Measurements from ENCODE around the gene CDKN2D.
"Not testable (repeated sequence)": the region's sequence is repeated elsewhere in the genome, so short reads cannot be mapped to it uniquely, and the experiment has no call there.

The CDKN2D gene

DNA sequence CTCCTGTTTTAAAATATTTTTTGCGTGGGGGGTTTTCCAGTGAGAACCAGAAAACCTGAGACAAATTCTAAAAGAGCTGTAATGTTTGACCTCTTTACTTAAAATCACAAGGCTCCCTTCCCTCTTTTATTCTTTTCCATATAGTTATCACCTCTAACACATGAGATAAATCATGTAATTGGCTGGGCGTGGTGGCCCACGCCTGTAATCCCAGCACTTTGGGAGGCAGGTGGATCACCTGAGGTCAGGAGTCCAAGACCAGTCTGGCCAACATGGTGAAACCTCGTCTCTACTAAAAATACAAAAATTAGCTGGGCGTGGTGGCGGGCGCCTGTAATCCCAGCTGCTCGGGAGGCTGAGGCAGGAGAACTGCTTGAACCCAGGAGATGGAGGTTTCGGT, 17.8 kb downstream of the CDKN2D start:
- DNase-seq: not testable (repeated sequence)

DNA sequence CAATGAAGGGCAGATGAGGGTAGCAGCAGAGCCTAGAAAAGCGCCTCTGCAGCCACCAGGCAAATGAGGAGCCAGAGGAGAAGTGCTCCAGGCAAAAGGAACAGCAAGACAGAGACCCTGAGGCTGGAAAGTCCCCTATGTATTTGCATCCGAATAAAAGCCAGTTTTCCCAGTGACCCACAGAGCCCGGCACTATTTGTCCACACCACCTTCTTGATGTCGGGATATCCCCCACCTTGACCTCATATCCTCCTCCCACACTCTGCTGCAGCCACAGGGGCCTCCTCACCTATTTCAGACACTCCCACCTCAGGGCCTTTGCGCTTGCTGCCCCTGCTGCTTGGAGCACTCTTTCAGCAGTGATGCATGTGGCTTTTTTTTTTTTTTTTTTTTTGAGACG, 18.4 kb downstream of the CDKN2D start:
- DNase-seq: no peak

DNA sequence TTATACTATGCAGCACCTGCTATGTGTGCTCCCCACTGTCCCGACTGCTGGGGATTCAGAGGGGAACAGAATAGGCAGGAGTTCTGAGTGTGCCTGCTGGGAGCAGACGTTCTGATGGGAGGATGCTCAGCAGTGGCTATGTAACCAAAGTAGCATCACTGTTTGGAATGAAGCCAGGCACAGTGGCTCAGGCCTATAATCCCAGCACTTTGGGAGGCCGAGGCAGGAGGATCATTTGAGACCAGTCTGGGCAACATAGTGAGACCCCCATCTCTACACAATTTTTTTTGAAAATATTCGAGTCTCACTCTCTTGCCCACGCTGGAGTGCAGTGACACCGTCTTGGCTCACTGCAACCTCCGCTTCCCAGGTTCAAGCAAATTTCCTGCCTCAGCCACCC, 19.0 kb downstream of the CDKN2D start:
- no peak for DNase-seq

DNA sequence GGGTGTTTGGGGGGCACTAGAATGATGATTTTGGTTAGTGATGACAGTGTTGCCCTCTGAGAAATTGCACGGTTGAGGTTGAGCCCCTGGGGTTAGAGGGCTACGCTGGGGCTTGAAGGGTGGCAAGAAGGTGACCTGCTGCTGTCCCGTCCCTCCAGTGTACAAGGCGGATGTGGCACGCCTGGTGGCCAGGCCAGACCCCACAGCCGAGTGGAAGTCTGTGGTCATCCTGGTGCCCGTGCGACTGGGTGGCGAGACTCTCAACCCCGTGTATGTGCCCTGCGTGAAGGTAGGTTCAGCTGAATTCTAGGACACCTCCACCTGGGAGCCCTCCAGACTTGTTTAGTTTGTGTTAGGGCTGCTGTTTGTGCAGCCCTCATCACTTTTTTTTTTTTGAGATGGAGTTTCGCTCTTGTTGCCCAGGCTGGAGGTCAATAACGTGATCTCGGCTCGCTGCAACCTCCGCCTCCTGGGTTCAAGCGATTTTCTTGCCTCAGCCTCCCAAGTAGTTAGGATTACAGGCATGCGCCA, 20.0 kb downstream of the CDKN2D start:
- DNase-seq: no peak

DNA sequence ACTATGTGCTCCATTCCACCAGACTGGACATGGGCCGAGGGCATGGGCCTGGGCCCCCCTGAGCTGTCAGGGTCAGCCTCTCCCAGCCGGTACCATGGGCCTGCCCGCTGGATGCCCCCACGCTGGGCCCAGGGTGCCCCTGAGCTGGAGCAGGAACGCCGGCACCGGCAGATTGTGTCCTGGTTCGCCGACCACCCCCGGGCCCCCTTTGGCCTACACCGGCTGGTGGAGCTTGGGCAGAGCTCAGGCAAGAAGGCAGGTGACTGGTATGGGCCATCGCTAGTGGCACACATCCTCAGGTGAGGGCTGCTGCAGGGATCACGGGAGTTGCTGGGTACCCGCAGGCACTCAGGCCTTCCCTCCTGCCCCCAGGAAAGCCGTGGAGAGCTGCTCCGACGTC, 22.0 kb downstream of the CDKN2D start:
- DNase-seq: no peak

DNA sequence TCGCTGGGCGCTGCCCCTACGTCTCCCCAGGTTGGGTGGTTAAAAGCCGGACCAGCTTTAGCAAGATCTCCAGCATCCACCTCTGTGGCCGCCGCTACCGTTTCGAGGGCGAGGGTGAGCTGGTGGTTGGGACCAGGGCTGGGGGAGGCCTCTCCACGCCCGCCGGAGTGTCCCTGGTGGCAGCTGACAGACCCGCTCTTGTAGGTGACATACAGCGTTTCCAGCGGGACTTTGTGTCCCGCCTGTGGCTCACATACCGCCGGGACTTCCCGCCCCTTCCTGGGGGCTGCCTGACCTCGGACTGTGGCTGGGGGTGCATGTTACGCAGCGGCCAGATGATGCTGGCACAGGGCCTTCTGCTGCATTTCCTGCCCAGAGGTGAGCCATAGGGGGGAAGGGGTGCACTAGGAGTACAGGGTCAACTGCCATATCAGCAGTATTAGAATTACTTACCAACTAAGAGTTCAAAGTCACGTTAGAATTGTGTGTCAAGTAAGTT, 24.0 kb downstream of the CDKN2D start:
- DNase-seq: peak; percentile 28

DNA sequence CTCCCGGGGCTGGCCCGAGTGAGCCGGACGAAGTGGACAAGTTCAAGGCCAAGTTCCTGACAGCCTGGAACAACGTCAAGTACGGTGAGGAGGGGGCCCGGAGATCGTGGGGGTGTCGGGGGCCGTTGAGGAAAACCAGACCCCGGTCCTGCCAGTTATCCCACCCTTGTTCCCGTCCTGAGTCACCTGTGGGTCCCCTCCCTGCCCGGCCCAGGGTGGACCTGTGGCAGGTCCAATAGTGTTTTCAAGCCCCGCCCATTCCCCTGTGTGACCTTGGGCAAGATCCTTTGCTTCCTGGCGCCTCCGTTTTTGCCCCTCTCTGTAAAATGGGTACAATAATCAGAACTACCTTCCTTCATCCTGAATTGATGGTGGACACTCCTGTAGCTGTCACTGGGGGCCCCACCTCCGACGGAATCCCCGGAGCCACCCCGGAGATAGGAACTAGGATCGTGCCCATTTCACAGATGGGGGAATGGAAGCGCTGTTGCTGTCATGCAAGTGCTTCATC, 24.5 kb downstream of the CDKN2D start:
- DNase-seq: peak; percentile 35

DNA sequence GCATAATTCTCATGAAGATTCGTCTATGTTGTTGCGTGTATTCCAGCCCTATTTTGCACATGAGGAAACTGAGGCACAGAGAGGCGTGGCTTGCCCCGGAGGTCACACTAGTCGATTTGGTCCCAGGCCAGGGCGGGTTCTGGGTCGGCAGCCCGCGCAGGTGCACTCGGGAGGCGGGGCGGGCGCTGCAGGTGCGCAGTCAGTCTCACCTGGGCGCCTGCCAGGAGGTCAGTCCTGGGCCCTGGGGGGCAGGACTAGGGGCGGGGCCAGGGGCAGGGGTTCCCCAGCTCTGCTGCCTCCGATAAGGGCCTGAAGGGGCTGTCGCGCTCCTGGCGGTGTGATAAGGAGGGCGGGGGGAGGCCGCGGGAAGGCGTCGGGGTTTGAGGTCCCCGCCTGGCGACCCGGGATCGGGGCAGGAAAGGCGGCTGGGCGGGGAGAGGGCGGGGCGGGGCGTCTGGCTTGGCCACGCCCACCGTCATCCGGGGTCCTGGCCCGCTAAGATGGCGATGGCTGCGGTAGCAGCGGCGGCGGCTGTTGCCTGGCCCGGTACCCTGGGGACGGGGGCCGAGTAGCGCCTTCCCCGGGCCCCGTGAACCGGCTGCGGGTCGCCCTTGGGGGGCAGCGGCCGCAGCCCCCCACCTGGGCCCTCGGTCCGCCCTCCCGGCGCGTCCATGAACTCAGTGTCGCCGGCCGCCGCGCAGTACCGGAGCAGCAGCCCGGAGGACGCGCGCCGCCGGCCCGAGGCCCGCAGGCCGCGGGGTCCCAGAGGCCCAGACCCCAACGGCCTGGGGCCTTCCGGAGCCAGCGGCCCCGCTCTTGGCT, 25.1 kb downstream of the CDKN2D start, which contains the start of gene ATG4D:
ATG4D (plus strand) TSS at position 485 of the 822 bp plus-strand sequence; CDS start at position 672, 187 bp downstream.
- peak; percentile 87 for DNase-seq

DNA sequence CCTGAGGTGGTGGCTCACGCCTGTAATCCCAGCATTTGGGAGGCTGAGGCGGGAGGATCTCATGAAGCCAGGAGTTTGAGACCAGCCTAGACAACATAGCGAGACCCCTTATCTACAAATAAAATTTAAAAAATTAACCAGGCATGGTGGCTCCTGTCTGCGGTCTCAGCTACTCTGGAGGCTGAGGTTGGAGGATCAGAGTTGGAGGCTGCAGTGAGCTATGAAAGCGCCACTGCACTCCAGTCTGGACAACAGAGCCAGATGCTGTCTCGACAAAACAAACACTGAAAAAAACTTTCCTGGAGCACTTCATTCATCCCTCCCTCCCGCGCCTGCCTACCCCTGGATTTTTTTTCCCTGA, 25.7 kb downstream of the CDKN2D start:
- DNase-seq: no peak

DNA sequence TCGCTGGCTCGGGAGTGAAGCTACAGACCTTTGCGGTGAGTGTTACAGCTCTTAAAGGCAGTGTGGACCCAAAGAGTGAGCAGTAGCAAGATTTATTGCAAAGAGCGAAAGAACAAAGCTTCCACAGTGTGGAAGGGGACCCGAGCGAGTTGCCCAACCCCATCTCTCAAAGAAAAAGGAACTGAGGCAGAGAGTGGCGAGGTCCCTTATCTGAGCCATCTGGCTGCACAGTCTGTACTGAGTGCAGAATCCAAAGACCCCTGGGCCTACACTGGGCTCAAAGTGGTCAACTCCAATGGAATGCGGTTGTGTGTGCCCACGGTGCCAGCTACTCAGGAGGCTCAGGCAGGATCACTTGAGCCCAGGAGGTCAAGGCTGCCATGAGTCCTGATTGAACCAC, 29.8 kb downstream of the CDKN2D start:
- not testable (repeated sequence) for DNase-seq

DNA sequence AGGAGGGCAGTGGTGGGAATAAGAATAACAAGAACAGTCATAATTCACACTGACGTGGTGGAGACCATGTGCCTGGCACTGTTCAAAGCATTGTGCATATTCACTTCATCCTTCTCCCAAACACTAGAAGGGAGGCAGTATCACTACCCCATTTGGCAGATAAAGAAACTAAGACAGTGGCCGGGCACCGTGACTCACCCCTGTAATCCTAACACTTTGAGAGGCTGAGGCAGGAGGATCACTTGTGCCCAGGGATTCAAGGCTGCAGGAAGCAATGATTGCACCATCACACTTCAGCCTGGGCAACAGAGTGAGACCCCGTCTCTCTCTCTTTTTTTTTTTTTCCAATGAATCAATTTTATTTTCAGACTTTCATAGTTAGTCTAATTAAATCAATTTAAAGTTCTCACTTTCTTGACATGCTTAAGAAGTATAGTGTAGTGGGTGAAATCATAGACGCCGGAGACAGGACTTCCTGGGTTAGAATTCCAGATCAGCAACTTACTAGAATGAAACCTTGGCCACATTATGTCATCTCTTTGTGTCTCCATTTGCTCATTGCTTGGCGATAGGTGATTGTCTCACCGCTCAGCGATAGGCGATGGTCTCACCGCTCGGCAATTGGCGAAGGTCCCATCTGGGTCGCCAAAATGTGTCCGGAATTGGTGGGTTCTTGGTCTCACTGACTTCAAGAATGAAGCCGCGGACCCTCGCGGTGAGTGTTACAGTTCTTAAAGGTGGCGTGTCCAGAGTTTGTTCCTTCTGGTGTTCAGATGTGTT, 30.4 kb downstream of the CDKN2D start:
- no peak for DNase-seq

DNA sequence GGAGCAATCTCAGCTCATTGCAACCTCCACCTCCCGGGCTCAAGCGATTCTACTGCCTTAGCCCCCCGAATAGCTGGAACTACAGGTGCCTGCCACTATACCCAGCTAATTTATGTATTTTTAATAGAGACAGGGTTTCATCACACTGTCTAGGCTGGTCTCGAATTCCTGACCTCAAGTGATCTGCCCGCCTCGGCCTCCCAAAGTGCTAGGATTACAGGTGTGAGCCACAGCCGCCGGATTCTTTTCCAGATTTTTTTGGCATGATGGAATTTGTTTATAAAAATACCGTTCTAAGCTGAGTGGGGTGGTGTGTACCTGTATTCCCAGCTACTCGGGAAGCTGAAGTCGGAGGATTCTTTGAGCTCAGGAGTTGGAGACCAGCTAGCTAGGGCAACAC, 31.1 kb downstream of the CDKN2D start:
- DNase-seq: no peak

DNA sequence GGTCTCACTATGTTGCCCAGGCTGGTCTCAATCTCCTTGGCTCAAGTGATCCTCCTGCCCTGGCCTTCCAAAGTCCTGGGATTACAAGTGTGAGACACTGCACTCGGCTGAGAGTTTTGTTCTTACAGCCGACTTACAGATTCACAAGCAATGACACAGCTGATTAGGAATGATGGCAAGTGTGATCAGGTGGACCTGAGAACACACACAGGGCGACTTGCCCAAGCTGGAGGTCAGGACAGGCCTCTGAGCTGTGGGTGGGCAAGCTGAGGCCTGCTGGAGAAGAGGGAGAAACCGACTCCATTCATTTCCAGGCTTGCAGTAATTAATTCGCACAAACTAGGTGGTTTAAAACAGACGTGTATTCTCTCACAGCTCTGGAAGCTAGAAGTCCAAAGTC, 33.2 kb downstream of the CDKN2D start:
- no peak for DNase-seq

DNA sequence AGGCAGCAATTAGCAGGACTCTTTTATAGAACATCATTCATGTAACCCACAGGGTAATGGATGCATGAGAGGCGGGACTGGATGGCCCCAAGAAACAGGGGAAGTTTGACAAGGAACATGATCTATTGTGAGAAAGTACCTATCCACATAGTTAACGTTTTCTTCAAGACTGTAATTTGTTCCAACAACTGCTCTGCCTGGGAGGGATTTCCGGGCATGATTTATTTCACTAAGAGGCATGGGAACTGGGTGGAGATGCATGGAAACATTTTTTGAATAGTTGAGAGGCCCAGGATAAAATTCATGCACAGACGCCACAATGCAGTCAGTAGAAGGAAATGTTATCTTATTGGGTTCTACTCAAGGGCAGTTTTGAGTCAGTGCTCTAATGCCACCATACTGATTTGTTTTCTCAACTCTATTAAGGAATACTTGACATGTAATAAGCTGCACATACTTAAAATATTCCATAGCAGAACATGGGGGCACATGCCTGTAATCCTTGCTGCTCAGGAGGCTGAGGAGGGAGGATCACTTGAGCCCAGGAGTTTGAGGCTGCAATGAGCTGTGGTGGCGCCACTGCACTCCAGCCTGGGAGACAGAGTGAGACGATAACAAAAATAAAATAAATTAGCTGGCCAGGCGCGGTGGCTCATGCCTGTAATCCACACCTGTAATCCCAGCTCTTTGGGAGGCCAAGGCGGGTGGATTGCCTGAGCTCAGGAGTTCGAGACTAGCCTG, 35.0 kb downstream of the CDKN2D start:
- DNase-seq: no peak

DNA sequence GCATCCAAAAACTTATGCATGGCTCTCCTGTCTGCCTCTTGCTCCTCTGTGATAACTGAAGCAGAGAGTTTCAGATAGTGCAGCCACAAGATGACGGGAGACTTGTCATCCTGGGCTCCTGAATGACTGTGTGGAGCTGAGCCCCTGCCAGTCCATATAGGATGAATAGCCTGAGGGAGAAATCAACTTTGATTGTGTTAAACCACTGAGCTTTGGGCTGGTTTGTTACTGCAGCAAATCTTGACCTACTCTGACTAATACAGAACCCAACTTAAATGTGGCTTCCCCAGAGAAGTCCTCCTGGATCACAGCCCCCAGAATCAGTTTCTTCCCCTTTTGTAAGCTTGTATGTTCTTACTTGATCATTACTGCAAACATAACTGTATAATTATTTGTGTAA, 36.3 kb downstream of the CDKN2D start:
- no peak for DNase-seq

DNA sequence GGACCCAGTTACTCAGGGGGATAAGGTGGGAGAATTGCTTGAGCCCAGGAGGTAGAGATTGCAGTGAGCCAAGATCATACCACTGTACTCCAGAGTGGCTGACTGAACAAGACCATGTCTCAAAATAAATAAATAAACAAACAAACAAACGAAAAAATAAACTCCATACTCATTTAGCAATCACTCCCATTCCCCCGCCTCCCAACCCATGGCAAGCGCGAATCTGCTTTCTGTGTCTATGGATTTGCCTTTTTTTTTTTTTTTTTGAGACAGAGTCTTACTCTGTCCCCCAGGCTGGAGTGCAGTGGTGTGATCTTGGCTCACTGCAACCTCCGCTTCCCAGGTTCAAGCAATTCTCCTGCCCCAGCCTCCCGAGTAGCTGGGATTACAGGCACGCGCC, 41.9 kb downstream of the CDKN2D start:
- not testable (repeated sequence) for DNase-seq

DNA sequence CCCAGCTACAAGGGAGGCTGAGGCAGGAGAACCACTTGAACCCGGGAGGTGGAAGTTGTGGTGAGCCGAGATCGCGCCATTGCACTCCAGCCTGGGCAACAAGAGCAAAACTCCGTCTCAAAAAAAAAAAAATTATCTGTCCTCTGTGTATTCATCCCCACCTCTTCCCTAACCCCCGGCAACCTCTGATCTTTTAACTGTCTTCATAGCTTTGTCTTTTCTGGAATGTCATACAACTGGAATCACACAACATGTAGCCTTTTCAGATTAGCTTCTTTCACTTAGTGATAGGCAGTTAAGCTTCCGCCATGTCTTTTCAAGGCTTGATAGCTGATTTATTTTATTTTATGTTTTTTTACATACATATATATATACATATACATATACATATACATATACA, 43.1 kb downstream of the CDKN2D start:
- no peak for DNase-seq

DNA sequence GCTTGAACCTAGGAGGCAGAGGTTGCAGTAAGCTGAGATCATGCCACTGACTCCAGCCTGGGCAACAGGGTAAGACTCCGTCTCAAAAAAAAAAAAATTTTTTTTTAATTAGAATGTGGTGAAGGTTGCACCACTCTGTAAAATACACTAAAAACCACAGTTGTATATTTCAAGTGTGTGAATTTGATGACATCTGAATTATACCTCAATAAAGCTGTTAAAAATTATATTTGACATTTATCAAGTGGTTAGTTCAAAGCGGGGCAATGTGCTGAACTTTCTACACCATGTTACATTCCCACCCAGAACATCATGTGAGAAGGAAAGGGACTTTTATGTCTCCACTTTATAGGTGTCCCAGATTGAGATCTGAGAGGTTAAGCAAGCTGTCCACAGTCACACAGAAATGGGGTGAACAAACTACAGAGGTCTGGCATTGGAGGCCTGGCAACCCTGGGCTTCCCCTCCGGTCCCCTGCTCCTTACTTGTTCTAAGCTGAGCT, 45.6 kb downstream of the CDKN2D start:
- DNase-seq: peak; percentile 60

DNA sequence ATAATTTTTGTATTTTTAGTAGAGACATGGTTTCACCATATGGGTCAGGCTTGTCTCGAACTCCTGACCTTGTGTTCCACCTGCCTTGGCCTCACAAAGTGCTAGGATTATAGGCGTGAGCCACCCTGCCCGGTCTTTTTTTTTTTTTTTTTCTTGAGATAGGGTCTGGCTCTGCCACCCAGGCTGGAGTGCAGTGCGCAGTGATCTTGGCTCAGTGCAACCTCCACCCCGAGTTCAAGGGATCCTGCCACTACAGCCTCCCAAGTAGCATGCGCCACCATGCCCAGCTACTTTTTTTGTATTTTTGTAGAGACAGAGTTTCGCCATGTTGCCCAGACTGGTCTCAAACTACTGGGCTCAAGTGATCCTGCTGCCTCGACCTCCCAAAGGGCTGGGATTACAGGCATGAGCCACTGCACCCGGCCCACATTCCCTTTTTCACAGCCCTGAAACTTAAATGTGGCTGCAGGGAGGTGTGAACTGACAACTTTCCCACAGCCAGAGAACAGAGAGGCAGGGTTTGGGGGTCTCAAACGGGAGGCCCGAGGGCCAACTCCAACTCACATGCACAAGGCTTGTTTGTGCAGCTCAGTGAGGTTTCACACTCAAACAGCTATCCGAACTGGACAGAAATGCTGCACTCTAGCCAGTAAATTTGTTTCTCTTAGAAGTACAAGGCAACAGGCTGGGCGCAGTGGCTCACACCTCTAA, 47.2 kb downstream of the CDKN2D start:
- no peak for DNase-seq

DNA sequence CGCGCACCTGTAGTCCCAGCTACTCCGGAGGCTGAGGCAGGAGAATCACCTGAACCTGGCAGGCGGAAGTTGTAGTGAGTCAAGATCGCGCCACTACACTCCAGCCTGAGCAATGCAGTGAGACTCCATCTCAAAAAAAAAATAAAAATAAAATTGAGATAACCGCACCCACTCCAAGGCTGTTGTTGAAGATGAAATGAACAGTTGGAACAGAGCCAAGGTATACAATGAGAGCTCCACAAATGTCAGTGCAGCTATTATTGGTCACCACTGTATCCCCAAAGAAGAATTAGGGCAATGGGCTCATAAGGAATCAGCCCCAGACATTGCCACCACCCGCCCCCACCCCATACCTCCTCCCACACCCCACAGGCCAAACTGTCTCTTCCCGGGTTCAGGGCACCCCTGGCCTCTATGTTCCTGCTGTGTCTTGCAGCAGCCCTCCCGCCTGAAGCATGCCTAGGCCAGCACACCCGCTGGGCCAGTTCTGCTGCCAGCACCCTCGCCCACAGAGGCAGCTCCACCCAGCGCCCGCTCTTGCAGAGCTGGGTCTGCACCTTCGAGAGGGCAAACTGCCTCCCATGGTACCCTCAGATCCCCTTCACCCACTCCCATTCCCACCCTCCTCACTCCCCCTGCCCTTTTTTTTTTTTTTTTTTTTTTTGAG, 48.0 kb downstream of the CDKN2D start:
- no peak for DNase-seq

DNA sequence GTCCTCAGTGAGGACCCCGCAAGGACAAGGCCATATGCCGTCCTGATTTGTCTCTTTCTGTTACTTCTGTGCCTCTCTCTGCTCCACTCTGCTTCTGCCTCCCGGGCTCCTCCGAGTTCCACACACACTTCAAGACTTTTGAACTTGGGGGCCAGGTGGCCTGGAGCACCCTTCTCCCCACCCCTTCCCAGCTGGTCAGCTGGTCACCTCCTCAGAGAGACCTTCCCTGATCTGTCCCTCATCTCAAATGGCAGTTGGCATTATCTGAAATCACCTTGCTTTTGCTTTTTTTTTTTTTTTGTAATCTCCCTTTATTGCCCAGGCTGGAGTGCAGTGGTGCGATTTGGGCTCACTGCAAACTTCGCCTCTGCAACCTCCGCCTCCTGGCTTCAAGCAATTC, 49.4 kb downstream of the CDKN2D start:
- DNase-seq: no peak

Data from CD4-positive, alpha-beta T cell treated with Interleukin-17A for 1 hour (primary cell).